HEK293 (cell line): ENCODE results near the gene SLC1A1.
A peak's percentile ranks its signal among the peaks of the same experiment; 100 is the strongest.

ENCODE experiments used
- CTCF ChIA-PET: fragments of 350-600 bp; formaldehyde crosslinking; extraction: SDS; loops from one replicate; lab custom pipeline; 2021; ENCODE audit warnings: antibody characterized with exemption; lab: Yijun Ruan, JAX
- POLR2A ChIA-PET: fragments of 300-600 bp; formaldehyde crosslinking; extraction: SDS; loops from one replicate; lab custom pipeline; 2020; ENCODE audit warnings: antibody characterized with exemption, inconsistent platforms; lab: Yijun Ruan, JAX
- H3K27ac ChIP-seq: fragments of 200-500 bp; sonication (Bioruptor generic); 2 replicates; pipeline ENCODE4 v1.5.1; 2014; ENCODE audit warnings: low read depth, low read length, control low read depth, inconsistent platforms; ENCODE audit errors: extremely low read depth
- H3K36me3 ChIP-seq, 2 experiments: fragments of 200-500 bp in 1 of 2; sonication (Bioruptor generic) in 1 of 2; 1 replicate in 1 of 2; 2 replicates in 1 of 2; pipeline ENCODE4 v1.5.1; 2014 to 2017; ENCODE audit warnings: inconsistent platforms in 2 of 2, low read length in 2 of 2; ENCODE audit not compliant: control insufficient read depth in 2 of 2, insufficient read depth in 1 of 2
- H3K4me1 ChIP-seq: fragments of 200-500 bp; sonication (Bioruptor generic); 2 replicates; pipeline ENCODE4 v1.5.1; 2014; ENCODE audit warnings: mild to moderate bottlenecking, low read length, inconsistent platforms; ENCODE audit not compliant: control insufficient read depth, insufficient read depth
- H3K4me3 ChIP-seq: 2 replicates; pipeline ENCODE4 v1.5.1; 2011; ENCODE audit warnings: low read depth, mild to moderate bottlenecking, control low read depth, low read length, moderate library complexity
- H3K9me3 ChIP-seq: fragments of 200-500 bp; sonication (Bioruptor generic); 2 replicates; pipeline ENCODE4 v1.5.1; 2014; ENCODE audit warnings: low read depth, low read length, inconsistent platforms; ENCODE audit not compliant: control insufficient read depth, insufficient read depth
- CTCF ChIP-seq: fragments of 450-650 bp; formaldehyde crosslinking; IDR thresholded peaks from 2 replicates; pipeline ENCODE4 v1.5.1; 2016; ENCODE audit warnings: missing biosample characterization, missing genetic modification characterization
- IKZF3 ChIP-seq: fragments of 450-650 bp; IDR thresholded peaks from 2 replicates; pipeline ENCODE4 v1.5.0; 2018; ENCODE audit warnings: missing biosample characterization, mild to moderate bottlenecking, missing genetic modification characterization, moderate library complexity
- KLF17 ChIP-seq: fragments of 450-650 bp; formaldehyde crosslinking; IDR thresholded peaks from 2 replicates; pipeline ENCODE4 v1.5.1; 2016; ENCODE audit warnings: missing biosample characterization, missing genetic modification characterization
- OVOL3 ChIP-seq: fragments of 450-650 bp; formaldehyde crosslinking; IDR thresholded peaks from 2 replicates; pipeline ENCODE4 v1.5.1; 2016; ENCODE audit warnings: missing biosample characterization, missing genetic modification characterization
- REST ChIP-seq: fragments of 450-650 bp; formaldehyde crosslinking; IDR thresholded peaks from 2 replicates; pipeline ENCODE4 v1.5.1; 2016; ENCODE audit warnings: missing biosample characterization, missing genetic modification characterization
- SP7 ChIP-seq: fragments of 450-650 bp; formaldehyde crosslinking; IDR thresholded peaks from 2 replicates; pipeline ENCODE4 v1.5.1; 2016; ENCODE audit warnings: missing biosample characterization, missing genetic modification characterization
- ZBTB21 ChIP-seq: fragments of 450-650 bp; formaldehyde crosslinking; IDR thresholded peaks from 2 replicates; pipeline ENCODE4 v1.5.1; 2017; ENCODE audit warnings: missing biosample characterization, missing genetic modification characterization
- ZBTB26 ChIP-seq: fragments of 450-650 bp; formaldehyde crosslinking; optimal IDR thresholded peaks from 2 replicates; pipeline ENCODE3; 2016; ENCODE audit warnings: missing biosample characterization, mild to moderate bottlenecking, missing genetic modification characterization
- ZFHX2 ChIP-seq: fragments of 450-650 bp; formaldehyde crosslinking; conservative IDR thresholded peaks from 2 replicates; pipeline ENCODE4 v1.5.1; 2016; ENCODE audit warnings: missing biosample characterization, missing genetic modification characterization
- ZNF174 ChIP-seq: fragments of 450-650 bp; formaldehyde crosslinking; IDR thresholded peaks from 2 replicates; pipeline ENCODE4 v1.5.0; 2017; ENCODE audit warnings: missing biosample characterization, mild to moderate bottlenecking, missing genetic modification characterization
- ZNF239 ChIP-seq: fragments of 450-650 bp; formaldehyde crosslinking; IDR thresholded peaks from 2 replicates; pipeline ENCODE4 v1.5.1; 2016; ENCODE audit warnings: missing biosample characterization, missing genetic modification characterization
- ZNF561 ChIP-seq: fragments of 450-650 bp; IDR thresholded peaks from 2 replicates; pipeline ENCODE4 v1.5.1; 2018; ENCODE audit warnings: missing biosample characterization, missing genetic modification characterization, borderline replicate concordance
- ZNF600 ChIP-seq: fragments of 450-650 bp; formaldehyde crosslinking; IDR thresholded peaks from 2 replicates; pipeline ENCODE4 v1.5.1; 2016; ENCODE audit warnings: missing biosample characterization, missing genetic modification characterization
- ZNF843 ChIP-seq: fragments of 450-650 bp; formaldehyde crosslinking; IDR thresholded peaks from 2 replicates; pipeline ENCODE4 v1.5.1; 2016; ENCODE audit warnings: missing biosample characterization, missing genetic modification characterization
- ZSCAN5A ChIP-seq: fragments of 450-650 bp; formaldehyde crosslinking; IDR thresholded peaks from 2 replicates; pipeline ENCODE4 v1.5.1; 2016; ENCODE audit warnings: missing biosample characterization, missing genetic modification characterization

The SLC1A1 gene

GRCh38 chr9:4494332-4494731, 4.1 kb downstream of the SLC1A1 start (continued):
- TF ChIP-seq ZNF174 (tag by site-specific recombination) = no peak
- no peak for TF ChIP-seq KLF17 (tag by site-specific recombination)

- Histone ChIP-seq H3K9me3 (no peaks in the 10 kb centered on the region), H3K4me1 (peaks cover 3% of the 10 kb centered on the region; the same call in 1 of the 2 replicates), H3K36me3 (no peaks in the 10 kb centered on the region), H3K4me3 (no peak overlapping the region), H3K27ac (no peak overlapping the region)
- ChIA-PET CTCF (no interaction called here), POLR2A (no interaction called here)
- no peak for TF ChIP-seq ZNF239 (tag by site-specific recombination)
- TF ChIP-seq OVOL3 (tag by site-specific recombination) = no peak
- no peak for TF ChIP-seq CTCF (tag by site-specific recombination)
- no peak for TF ChIP-seq ZNF600 (tag by site-specific recombination)
- no peak for TF ChIP-seq ZSCAN5A
- no peak for TF ChIP-seq KLF17 (tag by site-specific recombination)
- TF ChIP-seq SP7 (tag by site-specific recombination) = no peak
Observed at GRCh38 chr9:4494806-4495205, 4.5 kb downstream of the SLC1A1 start.

- Histone ChIP-seq H3K4me1 (peaks cover 3% of the 10 kb centered on the region; the same call in 1 of the 2 replicates), H3K36me3 (no peaks in the 10 kb centered on the region), H3K9me3 (no peaks in the 10 kb centered on the region), H3K4me3 (no peak overlapping the region), H3K27ac (no peak overlapping the region)
- ChIA-PET POLR2A (no interaction called here), CTCF (interaction anchor here (0.6 kb wide), 1 partner anchor 1532 kb away, joined by 3 read pairs; no protein-coding TSS in a partner anchor)
- 0 out of 2 replicates have a peak, but pooled peaks have one; percentile 9 for TF ChIP-seq ZFHX2 (tag by site-specific recombination)
- TF ChIP-seq ZNF561 (tag by site-specific recombination) = no peak
- TF ChIP-seq ZNF843 = no peak
- TF ChIP-seq REST (tag by site-specific recombination) = no peak
- no peak for TF ChIP-seq ZBTB21 (tag by site-specific recombination)
- TF ChIP-seq IKZF3 (tag by site-specific recombination) = no peak
- no peak for TF ChIP-seq ZBTB26
Observed at GRCh38 chr9:4495537-4495936, 5.3 kb downstream of the SLC1A1 start.
